ENCODE results near the gene GPR3. TPM values are rescaled to one million over a fixed set of nuclear protein-coding genes. Genes with fewer than 3 reads are reported as not detected.
"Not testable (repeated sequence)": the region's sequence is repeated elsewhere in the genome, so short reads cannot be mapped to it uniquely, and the experiment has no call there.

Gene GPR3
- total RNA-seq, 1 experiment from 2014 or later = 6.4 TPM

DNA sequence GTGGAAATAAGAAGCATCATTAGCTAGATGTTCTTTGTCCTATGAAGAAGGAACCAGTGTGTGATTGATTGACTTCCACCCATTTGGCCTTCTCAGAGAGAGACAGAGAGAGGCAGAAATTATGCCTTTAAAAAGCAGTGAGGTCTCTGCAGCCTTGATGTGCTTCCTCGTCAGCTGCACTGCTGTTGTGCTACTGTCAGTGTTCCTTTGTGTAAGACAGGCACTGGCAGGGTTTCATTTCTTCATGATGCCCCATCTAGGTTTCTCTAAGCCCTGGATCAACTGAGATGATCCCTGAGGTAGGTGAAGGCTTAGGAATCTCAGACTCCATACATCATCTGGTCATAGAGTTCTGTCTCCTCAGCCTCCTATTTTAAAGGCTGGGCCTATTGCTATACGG lies 34.9 kb downstream of the GPR3 start:
- DNase-seq (ENCODE audit: low read depth) = no peak

DNA sequence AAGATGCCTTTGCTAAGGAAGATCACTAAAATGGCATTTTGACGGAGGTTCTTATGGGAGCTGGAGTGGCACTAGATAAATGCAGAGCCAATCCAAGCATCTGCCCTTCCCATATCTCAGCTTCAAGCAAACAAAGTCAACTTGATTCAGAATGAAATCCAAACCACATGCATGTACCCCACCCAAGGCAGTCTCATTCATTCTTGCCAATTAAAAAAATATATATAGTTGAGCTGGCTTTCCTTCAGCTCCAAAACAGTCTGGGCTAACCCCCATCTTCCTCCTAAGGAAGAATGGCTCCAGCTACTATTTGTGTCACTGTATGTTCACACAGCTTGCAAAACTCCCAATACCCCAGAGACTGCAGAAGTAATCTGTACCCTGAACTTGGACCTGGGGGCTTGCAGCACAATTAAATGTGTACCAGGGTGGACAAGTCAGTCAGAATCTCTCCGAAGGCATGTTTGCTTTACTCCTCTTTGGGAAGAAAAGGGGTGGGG lies 35.4 kb downstream of the GPR3 start:
- DNase-seq (ENCODE audit: low read depth) = no peak

- peak; percentile 87 for DNase-seq (ENCODE audit: low read depth)
Observed at GRCh38 chr1:27428316-27429028, 36.0 kb downstream of the GPR3 start.

- no peak for DNase-seq (ENCODE audit: low read depth)
Observed at GRCh38 chr1:27429029-27429425, 36.6 kb downstream of the GPR3 start.

- peak; percentile 29 for DNase-seq (ENCODE audit: low read depth)
Observed at GRCh38 chr1:27430903-27431600, 38.6 kb downstream of the GPR3 start.

GRCh38 chr1:27431601-27431940 lies 39.1 kb downstream of the GPR3 start:
- no peak for DNase-seq (ENCODE audit: low read depth)

DNA sequence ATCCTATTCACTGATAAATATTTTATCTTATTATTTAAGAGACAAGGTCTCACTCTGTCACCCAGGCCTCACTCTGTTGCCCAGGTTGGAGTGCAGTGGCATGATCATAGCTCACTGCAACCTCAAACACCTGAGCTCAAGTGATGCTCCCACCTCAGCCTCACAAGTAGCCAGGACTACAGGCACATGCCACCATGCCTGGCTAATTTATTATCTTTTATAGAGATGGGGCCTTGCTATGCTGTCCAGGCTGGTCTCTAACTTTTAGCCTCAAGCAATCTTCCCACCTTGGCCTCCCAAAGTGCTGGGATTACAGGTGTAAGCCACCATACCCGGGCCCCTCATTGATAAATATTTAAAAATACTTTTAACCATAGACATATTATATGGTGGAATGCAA lies 40.3 kb downstream of the GPR3 start:
- not testable (repeated sequence) for DNase-seq (ENCODE audit: low read depth)

- no peak for DNase-seq (ENCODE audit: low read depth)
Observed at GRCh38 chr1:27433706-27434105, 41.3 kb downstream of the GPR3 start.

GRCh38 chr1:27435566-27436203 lies 43.3 kb downstream of the GPR3 start:
- no peak for DNase-seq (ENCODE audit: low read depth)

DNA sequence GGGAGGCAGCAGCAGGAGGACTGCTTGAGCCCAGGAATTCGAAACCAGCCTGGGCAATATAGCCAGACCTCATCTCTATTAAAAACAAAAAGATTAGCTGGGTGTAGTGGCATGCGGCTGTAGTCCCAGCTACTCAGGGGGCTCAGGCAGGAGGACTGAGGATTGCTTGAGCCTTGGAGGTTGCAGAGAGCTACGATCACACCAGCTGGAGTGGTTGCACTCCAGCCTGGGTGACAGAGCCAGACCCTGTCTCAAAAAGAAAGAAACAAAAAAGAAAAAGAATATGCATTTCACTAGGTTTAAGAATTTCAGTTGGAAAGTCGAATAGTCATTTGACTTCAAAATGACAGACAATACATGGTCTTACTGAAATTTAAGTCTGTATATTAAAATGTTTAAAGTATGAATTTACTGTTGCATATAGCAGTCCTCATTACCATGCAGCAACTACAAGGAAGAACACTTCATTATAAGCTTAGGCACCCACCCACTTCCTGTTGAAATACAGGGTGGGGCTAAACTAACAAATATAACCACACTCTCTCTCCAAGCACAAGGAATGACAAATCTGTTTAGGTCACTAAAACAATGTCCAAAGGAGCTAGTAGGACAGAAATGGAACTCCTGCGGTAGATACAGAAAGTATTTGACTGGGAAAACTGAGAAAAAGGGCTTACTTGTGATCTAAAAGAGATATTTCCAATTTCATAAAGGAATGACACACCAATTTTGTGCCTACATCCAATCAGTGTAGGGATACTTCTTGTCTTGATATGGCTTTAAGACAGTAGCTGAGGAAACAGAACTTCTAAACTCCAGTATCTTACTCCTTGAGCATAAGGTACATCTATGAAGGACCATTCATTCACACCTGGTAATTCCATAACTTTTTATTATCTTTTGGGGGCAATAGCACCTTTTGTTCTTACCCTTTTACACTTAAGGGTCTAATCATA lies 44.1 kb downstream of the GPR3 start:
- peak; percentile 73 for DNase-seq (ENCODE audit: low read depth)

- no peak for DNase-seq (ENCODE audit: low read depth)
Observed at GRCh38 chr1:27438621-27439061, 46.2 kb downstream of the GPR3 start.

- no peak for DNase-seq (ENCODE audit: low read depth)
Observed at GRCh38 chr1:27439150-27439549, 46.7 kb downstream of the GPR3 start.

GRCh38 chr1:27444632-27445031 lies 52.2 kb downstream of the GPR3 start:
- no peak for DNase-seq (ENCODE audit: low read depth)

Other genes starting within 250 kb of the GPR3 start
- 11.1 and 11.4 TPM in 2 replicates for gene SLC9A1, start 237.5 kb upstream of the GPR3 start, total RNA-seq (2014; rRNA removed; shearing (Covaris generic))
- 14.5 and 14.9 TPM in 2 replicates for gene WDTC1, start 158.0 kb upstream of the GPR3 start, total RNA-seq (2014; rRNA removed; shearing (Covaris generic))
- gene TMEM222, start 70.5 kb upstream of the GPR3 start, total RNA-seq (2014; rRNA removed; shearing (Covaris generic)) = 47.4 and 47.8 TPM in 2 replicates
- gene SYTL1, start 50.6 kb upstream of the GPR3 start, total RNA-seq (2014; rRNA removed; shearing (Covaris generic)) = 0.12 TPM in 1 of 2 replicates, not detected in the other
- gene MAP3K6, start 25.7 kb upstream of the GPR3 start, total RNA-seq (2014; rRNA removed; shearing (Covaris generic)) = 14.5 and 20.6 TPM in 2 replicates
- not detected in 2 replicates for gene FCN3, start 17.8 kb upstream of the GPR3 start, total RNA-seq (2014; rRNA removed; shearing (Covaris generic))
- not detected in 2 replicates for gene CD164L2, start 9.3 kb upstream of the GPR3 start, total RNA-seq (2014; rRNA removed; shearing (Covaris generic))
- 15.1 and 16.3 TPM in 2 replicates for gene WASF2, start 97.5 kb downstream of the GPR3 start, total RNA-seq (2014; rRNA removed; shearing (Covaris generic))
- 5.8 and 7.1 TPM in 2 replicates for gene AHDC1, start 211.5 kb downstream of the GPR3 start, total RNA-seq (2014; rRNA removed; shearing (Covaris generic))
- not detected in 2 replicates for gene FGR, start 242.6 kb downstream of the GPR3 start, total RNA-seq (2014; rRNA removed; shearing (Covaris generic))